Bone marrow (tissue), 2 donors: ENCODE measurements around the gene FASTKD1.
"Not testable (repeated sequence)": the region's sequence is repeated elsewhere in the genome, so short reads cannot be mapped to it uniquely, and the experiment has no call there.

Experiments
- DNase-seq, 2 donors: peaks; one replicate each; lab custom pipeline; 2025; lab: John Stamatoyannopoulos, UW

FASTKD1 gene

GRCh38 chr2:169571571-169571970 is 2.1 kb downstream of the FASTKD1 start:
- DNase-seq = no peak

- not testable (repeated sequence) for DNase-seq
Observed at GRCh38 chr2:169570752-169571151, 2.9 kb downstream of the FASTKD1 start.

- no peak for DNase-seq
Observed at GRCh38 chr2:169569948-169570347, 3.7 kb downstream of the FASTKD1 start.

GRCh38 chr2:169565686-169566085 is 8.0 kb downstream of the FASTKD1 start:
- no peak for DNase-seq

GRCh38 chr2:169562519-169562918 is 11.1 kb downstream of the FASTKD1 start:
- no peak for DNase-seq

GRCh38 chr2:169562084-169562483 is 11.6 kb downstream of the FASTKD1 start:
- not testable (repeated sequence) for DNase-seq

GRCh38 chr2:169561364-169561763 is 12.3 kb downstream of the FASTKD1 start:
- no peak for DNase-seq

- no peak for DNase-seq
Observed at GRCh38 chr2:169546756-169547155, 26.9 kb downstream of the FASTKD1 start.

GRCh38 chr2:169542433-169542832 is 31.2 kb downstream of the FASTKD1 start:
- DNase-seq = no peak

GRCh38 chr2:169540146-169540545 is 33.5 kb downstream of the FASTKD1 start:
- no peak for DNase-seq

- DNase-seq = not testable (repeated sequence)
Observed at GRCh38 chr2:169539460-169539859, 34.2 kb downstream of the FASTKD1 start.

GRCh38 chr2:169528271-169528701 is 45.4 kb downstream of the FASTKD1 start:
- DNase-seq = peak; percentile 4 to 69

GRCh38 chr2:169526451-169526850 is 47.2 kb downstream of the FASTKD1 start:
- no peak for DNase-seq

- DNase-seq = no peak
Observed at GRCh38 chr2:169525434-169525833, 48.2 kb downstream of the FASTKD1 start.

- no peak for DNase-seq
Observed at GRCh38 chr2:169523681-169524080, 50.0 kb downstream of the FASTKD1 start.

GRCh38 chr2:169520896-169521295 is 52.8 kb downstream of the FASTKD1 start:
- no peak for DNase-seq

GRCh38 chr2:169516488-169516995 is 57.1 kb downstream of the FASTKD1 start:
- DNase-seq = not testable (repeated sequence)

GRCh38 chr2:169514758-169515157 is 58.9 kb downstream of the FASTKD1 start:
- not testable (repeated sequence) for DNase-seq

- no peak for DNase-seq
Observed at GRCh38 chr2:169513926-169514325, 59.7 kb downstream of the FASTKD1 start.

GRCh38 chr2:169513094-169513493 is 60.6 kb downstream of the FASTKD1 start:
- no peak for DNase-seq

GRCh38 chr2:169512525-169512924 is 61.1 kb downstream of the FASTKD1 start:
- DNase-seq = no peak

- DNase-seq = no peak
Observed at GRCh38 chr2:169511818-169512217, 61.8 kb downstream of the FASTKD1 start.

- no peak for DNase-seq
Observed at GRCh38 chr2:169510496-169510895, 63.2 kb downstream of the FASTKD1 start.

GRCh38 chr2:169509955-169510354 is 63.7 kb downstream of the FASTKD1 start:
- DNase-seq = no peak
